ENCODE results near the gene SNRNP48. TPM values are rescaled to one million over a fixed set of nuclear protein-coding genes. Genes with fewer than 3 reads are reported as not detected.

The SNRNP48 gene
- polyA plus RNA-seq, 1 of the 3 experiments (the other 2 are of a cell fraction), result 5.7 TPM

DNA sequence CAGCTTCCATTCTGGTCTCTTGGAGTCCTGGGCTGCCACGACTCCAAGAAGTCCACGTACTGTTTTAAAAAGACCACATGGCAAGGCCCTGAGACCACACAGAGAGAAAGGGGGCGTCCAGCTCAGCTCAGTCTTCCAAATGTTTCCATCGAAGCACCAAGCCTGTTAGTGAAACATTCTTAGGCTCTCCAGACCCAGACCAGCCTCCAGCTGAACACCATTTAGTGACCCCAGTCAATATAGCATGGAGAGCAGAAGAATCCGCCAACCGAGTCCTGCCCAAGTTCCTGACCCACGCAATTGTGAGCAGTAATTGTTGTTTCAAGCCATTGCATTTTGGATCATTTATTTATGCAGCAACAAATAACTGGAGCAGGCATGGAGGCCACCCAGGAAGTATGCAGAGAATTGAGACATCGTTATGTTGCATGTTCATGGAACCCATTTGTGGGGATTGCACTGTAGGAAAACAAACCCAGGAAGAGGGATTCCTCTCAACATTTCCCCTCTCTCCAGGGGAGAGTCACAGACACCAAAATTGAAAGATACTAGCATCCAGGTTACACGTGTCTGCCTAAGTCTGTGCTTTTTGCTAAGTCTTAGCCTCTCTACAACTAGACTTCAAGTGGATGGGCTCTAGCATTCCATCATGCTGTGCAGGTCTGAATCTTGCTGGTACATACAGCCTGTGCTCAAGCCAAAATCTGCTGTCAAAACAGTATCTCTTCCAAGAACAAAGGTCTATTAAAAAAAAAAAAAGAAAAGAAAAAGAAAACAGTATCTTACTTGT lies 42.7 kb downstream of the SNRNP48 start (continued):
- TF ChIP-seq TEAD4 (IDR thresholded peaks at IDR 0.05; ENCODE audit: borderline replicate concordance, insufficient read depth) (no peak), SIN3A (IDR thresholded peaks at IDR 0.05; ENCODE audit: borderline replicate concordance, low read depth, low read length) (no peak), POLR2AphosphoS5 (IDR thresholded peaks at IDR 0.05; ENCODE audit: low read depth, low read length) (no peak), RXRA (IDR thresholded peaks at IDR 0.05; ENCODE audit: borderline replicate concordance, low read depth) (no peak), JUND (IDR thresholded peaks at IDR 0.05) (no peak)
- TF ChIP-seq, protein P1, sequence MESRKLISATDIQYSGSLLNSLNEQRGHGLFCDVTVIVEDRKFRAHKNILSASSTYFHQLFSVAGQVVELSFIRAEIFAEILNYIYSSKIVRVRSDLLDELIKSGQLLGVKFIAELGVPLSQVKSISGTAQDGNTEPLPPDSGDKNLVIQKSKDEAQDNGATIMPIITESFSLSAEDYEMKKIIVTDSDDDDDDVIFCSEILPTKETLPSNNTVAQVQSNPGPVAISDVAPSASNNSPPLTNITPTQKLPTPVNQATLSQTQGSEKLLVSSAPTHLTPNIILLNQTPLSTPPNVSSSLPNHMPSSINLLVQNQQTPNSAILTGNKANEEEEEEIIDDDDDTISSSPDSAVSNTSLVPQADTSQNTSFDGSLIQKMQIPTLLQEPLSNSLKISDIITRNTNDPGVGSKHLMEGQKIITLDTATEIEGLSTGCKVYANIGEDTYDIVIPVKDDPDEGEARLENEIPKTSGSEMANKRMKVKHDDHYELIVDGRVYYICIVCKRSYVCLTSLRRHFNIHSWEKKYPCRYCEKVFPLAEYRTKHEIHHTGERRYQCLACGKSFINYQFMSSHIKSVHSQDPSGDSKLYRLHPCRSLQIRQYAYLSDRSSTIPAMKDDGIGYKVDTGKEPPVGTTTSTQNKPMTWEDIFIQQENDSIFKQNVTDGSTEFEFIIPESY (IDR thresholded peaks at IDR 0.05; ENCODE audit: borderline replicate concordance, low read depth), result no peak

DNA sequence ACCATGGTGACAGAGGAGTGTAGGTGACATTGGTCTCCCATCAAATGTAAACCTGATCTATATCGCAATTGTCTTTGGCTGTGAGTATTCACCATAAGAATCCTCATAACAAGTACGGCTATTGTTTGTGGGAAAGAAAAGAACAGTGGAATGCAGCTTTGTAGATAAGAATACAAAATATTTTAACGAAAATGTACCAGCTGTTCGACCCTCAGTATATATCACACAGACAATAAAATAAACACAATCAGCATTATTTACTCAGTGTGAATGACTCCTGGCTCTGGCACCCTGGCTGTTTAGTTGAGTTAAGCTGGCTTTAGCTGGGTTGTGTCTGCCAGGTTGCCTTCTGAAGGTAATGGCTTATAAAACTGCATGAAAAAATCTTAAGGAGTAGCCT lies 43.4 kb downstream of the SNRNP48 start:
- no peaks in the 10 kb centered on the region for H3K4me1 ChIP-seq (ENCODE audit: control insufficient read depth in 1 of 2, insufficient read depth in 2 of 2, low read depth in 1 of 2, low read length in 1 of 2)
- CTCF ChIA-PET, result no interaction called here
- H2AFZ ChIP-seq (ENCODE audit: low read depth), result no peak overlapping the region
- no peaks in the 10 kb centered on the region for H3K9me2 ChIP-seq
- H3K9me3 ChIP-seq, result no peaks in the 10 kb centered on the region
- no peak overlapping the region for H3K9ac ChIP-seq
- H4K20me1 ChIP-seq (ENCODE audit: insufficient read depth), result no peaks in the 10 kb centered on the region
- 49% methylated on average over 4 of the region's 4 CpGs for WGBS (ENCODE audit: low lambda C conversion rate)
- H3K79me2 ChIP-seq (ENCODE audit: insufficient read depth), result no peaks in the 10 kb centered on the region
- H3K4me2 ChIP-seq, result no peak overlapping the region
- TF ChIP-seq ELF1 (IDR thresholded peaks at IDR 0.05), result no peak
- H3K27ac ChIP-seq (ENCODE audit: low read depth in 2 of 2, low read length in 1 of 2), result no peak overlapping the region
- DNase-seq, result no peak
- POLR2A ChIA-PET, result no interaction called here
- H3F3A ChIP-seq (replicated peaks; ENCODE audit: insufficient read depth), result no peaks in the 10 kb centered on the region
- no peak overlapping the region for H3K4me3 ChIP-seq (ENCODE audit: low read depth in 2 of 2, low read length in 1 of 2)
- no peaks in the 10 kb centered on the region for H3K36me3 ChIP-seq (replicated peaks in 1 of 2; ENCODE audit: control insufficient read depth in 1 of 2, insufficient read depth in 2 of 2, low read length in 1 of 2)
- H3K27me3 ChIP-seq (ENCODE audit: insufficient read depth), result no peaks in the 10 kb centered on the region

DNA sequence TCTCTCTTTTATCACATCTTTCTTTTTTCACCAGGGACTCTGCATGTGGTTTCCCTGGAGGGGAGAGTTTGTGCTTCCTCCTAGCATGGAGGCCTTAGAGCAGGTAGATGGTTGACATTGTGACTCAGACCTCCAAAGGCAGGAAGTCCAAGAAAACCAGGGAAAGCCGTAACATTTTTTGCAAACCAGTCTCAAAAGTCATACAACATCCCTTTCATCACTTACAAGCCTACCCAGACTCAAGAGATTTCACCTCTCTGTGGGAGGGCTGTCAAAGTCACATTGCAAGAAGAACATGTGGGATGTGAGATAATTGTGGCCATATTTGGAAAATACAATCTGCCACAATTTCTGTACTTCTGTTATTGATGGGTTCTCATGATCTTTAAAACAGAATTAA lies 46.2 kb downstream of the SNRNP48 start:
- H2AFZ ChIP-seq (ENCODE audit: low read depth), result no peak overlapping the region
- no peaks in the 10 kb centered on the region for H3F3A ChIP-seq (replicated peaks; ENCODE audit: insufficient read depth)
- no peak overlapping the region for H3K27ac ChIP-seq (ENCODE audit: low read depth in 2 of 2, low read length in 1 of 2)
- H3K9me2 ChIP-seq, result no peaks in the 10 kb centered on the region
- no peaks in the 10 kb centered on the region for H3K4me1 ChIP-seq (ENCODE audit: control insufficient read depth in 1 of 2, insufficient read depth in 2 of 2, low read depth in 1 of 2, low read length in 1 of 2)
- H4K20me1 ChIP-seq (ENCODE audit: insufficient read depth), result no peaks in the 10 kb centered on the region
- no peaks in the 10 kb centered on the region for H3K79me2 ChIP-seq (ENCODE audit: insufficient read depth)
- H3K27me3 ChIP-seq (ENCODE audit: insufficient read depth), result no peaks in the 10 kb centered on the region
- no peaks in the 10 kb centered on the region for H3K36me3 ChIP-seq (replicated peaks in 1 of 2; ENCODE audit: control insufficient read depth in 1 of 2, insufficient read depth in 2 of 2, low read length in 1 of 2)
- no peak overlapping the region for H3K9ac ChIP-seq
- H3K4me3 ChIP-seq (ENCODE audit: low read depth in 2 of 2, low read length in 1 of 2), result no peak overlapping the region
- DNase-seq, result no peak
- no peak overlapping the region for H3K4me2 ChIP-seq
- POLR2A ChIA-PET, result no interaction called here
- WGBS (ENCODE audit: low lambda C conversion rate), result 60% methylated on average over 1 of the region's 1 CpG
- H3K9me3 ChIP-seq, result no peaks in the 10 kb centered on the region
- CTCF ChIA-PET, result no interaction called here
- TF ChIP-seq TAF1 (IDR thresholded peaks at IDR 0.05; ENCODE audit: borderline replicate concordance, low read depth, low read length), result no peak
- TF ChIP-seq RFX5 (IDR thresholded peaks at IDR 0.05; ENCODE audit: low read length), result no peak
- TF ChIP-seq SIN3A (IDR thresholded peaks at IDR 0.05; ENCODE audit: borderline replicate concordance, low read depth, low read length), result no peak
- TF ChIP-seq NRF1 (IDR thresholded peaks at IDR 0.05; ENCODE audit: low read depth, low read length), result no peak
- TF ChIP-seq RXRA (IDR thresholded peaks at IDR 0.05; ENCODE audit: borderline replicate concordance, low read depth), result no peak
- TF ChIP-seq CHD2 (IDR thresholded peaks at IDR 0.05; ENCODE audit: low read length, partially characterized antibody), result no peak
- TF ChIP-seq JUND (IDR thresholded peaks at IDR 0.05), result no peak
- no peak for TF ChIP-seq ELF1 (IDR thresholded peaks at IDR 0.05)
- no peak for TF ChIP-seq RCOR1 (IDR thresholded peaks at IDR 0.05; ENCODE audit: low read length)
- TF ChIP-seq FOSL2 (IDR thresholded peaks at IDR 0.05; ENCODE audit: borderline replicate concordance, low read depth), result no peak
- no peak for TF ChIP-seq FOXM1 (IDR thresholded peaks at IDR 0.05; ENCODE audit: low read depth)
- no peak for TF ChIP-seq FOXJ3 (CRISPR knock-in tag; IDR thresholded peaks at IDR 0.05)
- TF ChIP-seq EZH2phosphoT487 (IDR thresholded peaks at IDR 0.05; ENCODE audit: borderline replicate concordance, low read depth), result no peak
- TF ChIP-seq, protein P2, sequence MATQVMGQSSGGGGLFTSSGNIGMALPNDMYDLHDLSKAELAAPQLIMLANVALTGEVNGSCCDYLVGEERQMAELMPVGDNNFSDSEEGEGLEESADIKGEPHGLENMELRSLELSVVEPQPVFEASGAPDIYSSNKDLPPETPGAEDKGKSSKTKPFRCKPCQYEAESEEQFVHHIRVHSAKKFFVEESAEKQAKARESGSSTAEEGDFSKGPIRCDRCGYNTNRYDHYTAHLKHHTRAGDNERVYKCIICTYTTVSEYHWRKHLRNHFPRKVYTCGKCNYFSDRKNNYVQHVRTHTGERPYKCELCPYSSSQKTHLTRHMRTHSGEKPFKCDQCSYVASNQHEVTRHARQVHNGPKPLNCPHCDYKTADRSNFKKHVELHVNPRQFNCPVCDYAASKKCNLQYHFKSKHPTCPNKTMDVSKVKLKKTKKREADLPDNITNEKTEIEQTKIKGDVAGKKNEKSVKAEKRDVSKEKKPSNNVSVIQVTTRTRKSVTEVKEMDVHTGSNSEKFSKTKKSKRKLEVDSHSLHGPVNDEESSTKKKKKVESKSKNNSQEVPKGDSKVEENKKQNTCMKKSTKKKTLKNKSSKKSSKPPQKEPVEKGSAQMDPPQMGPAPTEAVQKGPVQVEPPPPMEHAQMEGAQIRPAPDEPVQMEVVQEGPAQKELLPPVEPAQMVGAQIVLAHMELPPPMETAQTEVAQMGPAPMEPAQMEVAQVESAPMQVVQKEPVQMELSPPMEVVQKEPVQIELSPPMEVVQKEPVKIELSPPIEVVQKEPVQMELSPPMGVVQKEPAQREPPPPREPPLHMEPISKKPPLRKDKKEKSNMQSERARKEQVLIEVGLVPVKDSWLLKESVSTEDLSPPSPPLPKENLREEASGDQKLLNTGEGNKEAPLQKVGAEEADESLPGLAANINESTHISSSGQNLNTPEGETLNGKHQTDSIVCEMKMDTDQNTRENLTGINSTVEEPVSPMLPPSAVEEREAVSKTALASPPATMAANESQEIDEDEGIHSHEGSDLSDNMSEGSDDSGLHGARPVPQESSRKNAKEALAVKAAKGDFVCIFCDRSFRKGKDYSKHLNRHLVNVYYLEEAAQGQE (IDR thresholded peaks at IDR 0.05; ENCODE audit: low read depth, low read length), result no peak
- TF ChIP-seq, protein P3, sequence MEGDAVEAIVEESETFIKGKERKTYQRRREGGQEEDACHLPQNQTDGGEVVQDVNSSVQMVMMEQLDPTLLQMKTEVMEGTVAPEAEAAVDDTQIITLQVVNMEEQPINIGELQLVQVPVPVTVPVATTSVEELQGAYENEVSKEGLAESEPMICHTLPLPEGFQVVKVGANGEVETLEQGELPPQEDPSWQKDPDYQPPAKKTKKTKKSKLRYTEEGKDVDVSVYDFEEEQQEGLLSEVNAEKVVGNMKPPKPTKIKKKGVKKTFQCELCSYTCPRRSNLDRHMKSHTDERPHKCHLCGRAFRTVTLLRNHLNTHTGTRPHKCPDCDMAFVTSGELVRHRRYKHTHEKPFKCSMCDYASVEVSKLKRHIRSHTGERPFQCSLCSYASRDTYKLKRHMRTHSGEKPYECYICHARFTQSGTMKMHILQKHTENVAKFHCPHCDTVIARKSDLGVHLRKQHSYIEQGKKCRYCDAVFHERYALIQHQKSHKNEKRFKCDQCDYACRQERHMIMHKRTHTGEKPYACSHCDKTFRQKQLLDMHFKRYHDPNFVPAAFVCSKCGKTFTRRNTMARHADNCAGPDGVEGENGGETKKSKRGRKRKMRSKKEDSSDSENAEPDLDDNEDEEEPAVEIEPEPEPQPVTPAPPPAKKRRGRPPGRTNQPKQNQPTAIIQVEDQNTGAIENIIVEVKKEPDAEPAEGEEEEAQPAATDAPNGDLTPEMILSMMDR (IDR thresholded peaks at IDR 0.05), result no peak

Data from SK-N-SH (cell line).